GM21367 (cell line): ENCODE results near the gene MGAT5.

Experiments used
- ATAC-seq: cut with Tn5 transposase; IDR thresholded peaks from one replicate; pipeline ENCODE4 v1.9.1; 2021; ENCODE audit not compliant: unreplicated experiment

MGAT5 gene

DNA sequence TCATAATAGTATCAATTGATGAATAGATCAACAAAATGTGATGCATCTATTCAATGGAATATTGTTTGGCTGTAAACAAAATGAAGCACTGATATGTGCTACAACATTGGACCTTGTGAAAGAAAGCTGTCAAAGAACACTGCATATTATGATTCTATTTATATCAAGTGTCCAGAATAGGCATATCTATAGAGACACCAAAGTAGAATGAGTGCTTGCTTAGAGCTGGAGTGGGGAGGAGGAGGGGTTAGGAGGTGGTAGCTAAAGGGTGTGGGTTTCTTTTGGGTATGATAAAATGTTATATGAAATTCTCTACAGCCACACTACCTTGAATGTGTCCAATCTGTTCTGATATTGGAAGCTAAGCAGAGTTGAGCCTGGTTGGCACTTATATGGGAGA lies 23.0 kb upstream of the MGAT5 start:
- no peak for ATAC-seq

GRCh38 chr2:134231301-134231964 lies 22.4 kb upstream of the MGAT5 start:
- ATAC-seq, result no peak

DNA sequence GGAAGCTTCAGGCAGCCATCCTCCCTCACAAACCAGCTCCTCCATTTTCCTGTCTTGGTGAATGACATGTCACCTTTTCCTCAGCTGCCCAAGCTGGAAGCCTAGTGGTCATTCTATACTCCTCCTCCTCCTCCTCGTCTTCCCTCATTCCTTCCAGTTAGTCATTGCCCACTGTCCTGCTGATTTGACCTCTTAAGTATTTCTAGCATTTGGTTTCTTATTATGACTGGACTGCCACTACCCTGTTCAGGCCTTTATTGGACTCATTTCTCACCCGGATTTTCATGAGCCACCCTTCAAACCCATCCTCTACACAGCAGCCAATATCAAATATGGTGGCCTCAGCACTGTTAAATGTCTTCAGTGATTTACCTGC lies 21.9 kb upstream of the MGAT5 start:
- no peak for ATAC-seq

DNA sequence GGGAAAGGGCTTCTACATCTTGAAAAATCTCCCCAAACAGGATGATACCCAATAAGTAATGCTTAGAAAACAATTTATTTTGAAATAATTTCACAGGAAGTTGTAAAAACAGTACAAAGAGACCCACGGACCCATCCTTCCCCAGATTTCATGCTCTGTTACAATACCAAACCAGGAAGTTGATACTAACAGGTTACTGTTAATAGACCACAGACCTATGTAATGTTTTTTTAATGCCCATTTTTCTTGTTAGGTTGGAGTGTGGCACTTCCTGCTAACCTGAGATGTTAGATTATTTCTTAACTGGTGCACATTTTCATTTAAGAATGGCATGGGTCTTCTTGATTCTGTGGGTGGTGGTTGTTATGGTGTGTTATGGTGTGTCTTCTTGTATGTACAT lies 21.4 kb upstream of the MGAT5 start:
- ATAC-seq, result no peak

DNA sequence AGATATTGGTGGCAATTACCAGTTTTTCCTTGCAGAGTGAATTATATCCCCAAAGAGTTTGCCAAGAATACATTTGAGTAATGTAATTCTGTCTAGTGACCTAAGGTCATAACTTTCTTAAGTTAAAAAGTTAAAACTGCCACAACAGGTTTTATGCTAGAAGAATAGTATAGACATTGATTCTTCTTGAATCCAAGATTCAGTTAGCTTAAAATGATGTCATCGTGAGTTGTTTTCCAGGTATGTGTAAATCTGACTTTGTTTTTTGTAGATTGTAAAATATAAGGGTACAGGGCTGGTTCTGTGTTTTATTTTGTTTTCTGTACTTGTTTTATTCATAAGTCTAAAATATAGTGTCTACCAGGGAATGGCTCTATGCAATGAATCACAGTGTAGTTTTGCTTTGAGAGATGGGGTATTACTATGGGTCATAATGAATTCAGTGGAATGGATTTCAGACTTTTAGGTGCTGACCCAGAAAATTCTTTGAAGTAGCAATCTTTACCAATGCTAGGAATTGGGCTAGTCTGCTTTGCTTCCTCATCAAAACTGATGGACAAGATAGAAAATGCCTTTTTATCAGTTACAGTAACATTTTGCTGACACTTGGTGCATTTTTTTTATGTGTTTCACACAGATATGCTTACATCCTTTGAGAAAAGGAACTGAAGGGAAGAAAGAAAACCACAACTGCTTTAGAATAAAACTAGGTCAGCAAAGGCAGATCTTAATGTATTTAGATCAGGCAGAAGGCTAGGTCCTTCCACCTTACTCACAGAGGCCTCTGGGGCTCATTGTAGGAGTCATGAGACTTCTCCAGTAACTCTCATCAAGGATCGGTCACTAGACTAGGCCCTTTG lies 20.8 kb upstream of the MGAT5 start:
- ATAC-seq, result peak; percentile 27

DNA sequence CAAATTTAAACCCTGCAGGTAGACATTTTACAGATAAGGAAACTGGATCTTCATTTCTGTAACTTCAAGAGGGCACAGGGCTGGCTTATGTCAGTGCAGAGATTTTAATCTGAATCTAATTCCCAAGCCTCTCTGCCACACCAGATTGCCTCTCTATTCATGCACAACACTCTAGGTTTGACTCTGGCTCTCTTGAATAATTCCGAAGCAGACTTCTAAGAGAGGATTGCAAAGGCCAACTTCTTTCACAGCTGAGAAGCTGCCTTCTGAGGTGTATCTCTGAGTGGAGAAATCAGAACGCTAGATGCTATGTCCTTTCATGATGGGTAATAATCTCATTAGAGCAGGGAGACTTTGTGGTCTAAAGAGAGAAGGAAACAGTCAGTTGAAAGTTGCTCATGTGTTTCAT lies 20.1 kb upstream of the MGAT5 start:
- peak; percentile 61 for ATAC-seq

- no peak for ATAC-seq
Measured at GRCh38 chr2:134234535-134234934, 19.3 kb upstream of the MGAT5 start.

DNA sequence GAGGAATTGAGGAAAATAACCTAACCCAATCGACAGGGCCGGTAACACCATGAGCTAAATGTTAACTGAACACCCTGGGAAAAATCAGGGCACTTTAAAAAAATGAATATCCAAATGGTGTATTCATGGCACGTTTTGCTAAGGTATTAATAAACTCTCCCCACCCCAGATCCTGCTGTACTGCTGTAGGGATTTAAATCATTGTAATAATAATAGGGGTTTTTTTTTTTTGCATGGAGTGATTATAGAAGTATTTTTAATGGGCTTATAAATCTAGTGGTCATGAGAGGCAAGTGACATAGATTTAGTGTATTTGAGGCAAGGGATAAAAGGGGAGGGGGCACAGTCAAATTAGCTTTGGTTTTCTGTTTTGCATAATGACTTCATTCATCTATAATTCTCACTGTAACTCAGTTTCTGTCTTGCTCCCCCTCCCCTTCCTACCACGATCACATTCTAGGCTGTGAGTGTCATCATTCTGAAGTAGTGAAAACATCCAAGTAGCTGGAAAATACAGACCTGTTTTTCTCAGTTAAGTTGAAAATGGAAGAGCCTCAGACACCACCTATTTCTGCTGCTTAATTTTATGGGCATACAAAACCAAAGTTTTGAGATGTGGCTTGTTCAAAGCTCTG lies 18.2 kb upstream of the MGAT5 start:
- ATAC-seq, result no peak

- no peak for ATAC-seq
Measured at GRCh38 chr2:134238371-134238770, 15.5 kb upstream of the MGAT5 start.

GRCh38 chr2:134240061-134240460 lies 13.8 kb upstream of the MGAT5 start:
- ATAC-seq, result no peak

GRCh38 chr2:134241911-134242310 lies 12.0 kb upstream of the MGAT5 start:
- no peak for ATAC-seq

DNA sequence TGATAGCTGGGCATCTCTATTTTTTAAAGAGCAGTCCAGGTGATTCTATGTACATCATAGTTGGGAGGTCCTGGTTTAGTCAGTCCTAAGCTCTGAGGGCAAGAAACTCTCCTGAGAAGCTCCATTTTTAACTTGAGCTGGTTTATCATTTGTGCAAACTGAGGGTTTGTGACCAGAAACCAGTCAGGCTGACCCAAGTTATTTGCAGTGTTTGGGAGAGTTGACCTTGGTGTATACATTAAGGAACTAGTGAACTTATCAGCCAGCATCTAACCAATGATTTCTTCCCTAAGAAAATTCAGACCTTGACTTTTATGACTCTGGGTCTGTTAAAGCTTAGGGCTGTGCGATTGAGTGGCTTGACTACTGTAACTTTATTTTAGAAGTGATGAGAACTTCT lies 10.6 kb upstream of the MGAT5 start:
- no peak for ATAC-seq

DNA sequence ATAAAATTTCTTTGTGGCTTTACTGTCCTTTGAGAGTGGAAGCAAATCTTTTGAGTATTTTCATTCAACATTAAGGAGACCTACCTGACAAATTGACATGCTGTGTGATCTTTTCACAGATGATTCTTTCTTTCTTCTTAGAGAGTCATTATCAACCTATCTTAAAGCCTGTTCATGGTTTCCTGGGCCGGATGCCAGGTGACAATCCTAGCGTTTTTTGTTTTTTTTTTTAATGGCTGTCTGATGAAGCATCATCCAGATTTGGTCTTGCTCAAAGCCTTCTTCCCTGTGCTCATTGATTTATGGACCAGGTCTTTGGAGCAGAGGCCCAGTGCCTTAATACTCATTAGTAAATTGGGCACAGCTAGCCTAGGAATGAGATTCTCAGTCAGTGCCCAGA lies 9.8 kb upstream of the MGAT5 start:
- ATAC-seq, result no peak

DNA sequence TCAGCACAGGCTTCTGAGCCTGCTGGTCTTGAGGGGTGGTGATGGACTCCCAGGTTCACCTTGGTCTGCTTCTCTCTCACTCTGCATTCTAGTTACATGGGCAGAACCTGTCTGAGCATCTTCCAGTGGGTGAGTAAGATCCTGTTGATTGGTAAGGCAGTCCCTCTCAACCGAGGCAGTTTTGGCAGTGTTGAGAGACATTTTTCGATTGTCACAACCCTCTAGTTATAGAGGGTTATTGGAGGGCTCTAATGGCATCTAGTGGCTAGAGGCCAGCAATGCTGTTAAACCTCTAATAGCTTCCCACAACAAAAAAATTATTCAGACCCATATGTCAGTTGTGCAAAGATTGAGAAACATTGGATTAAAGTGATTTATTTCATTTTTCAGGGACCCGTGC lies 9.3 kb upstream of the MGAT5 start:
- ATAC-seq, result no peak

- ATAC-seq, result no peak
Measured at GRCh38 chr2:134245340-134245984, 8.4 kb upstream of the MGAT5 start.

GRCh38 chr2:134246154-134246874 lies 7.6 kb upstream of the MGAT5 start:
- no peak for ATAC-seq

DNA sequence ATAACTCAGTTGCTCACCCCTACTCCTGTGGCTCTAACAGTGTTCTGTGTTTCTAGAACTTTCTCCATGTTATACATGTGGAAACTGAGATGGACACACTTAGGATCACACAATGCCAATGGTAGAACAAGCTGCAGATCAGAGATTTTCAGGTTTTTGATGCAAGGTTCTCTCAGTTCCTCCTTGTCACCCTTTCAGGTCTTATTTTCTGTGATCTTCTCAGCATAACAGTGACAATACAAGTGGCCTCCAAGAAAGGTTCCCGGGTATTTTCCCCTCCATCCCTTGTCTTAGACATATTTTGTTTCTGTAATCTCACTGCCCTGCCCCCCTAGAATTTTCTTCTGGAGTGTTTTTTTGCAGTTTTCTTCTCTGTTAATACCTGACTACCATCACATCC lies 6.2 kb upstream of the MGAT5 start:
- peak; percentile 38 for ATAC-seq

GRCh38 chr2:134248913-134249312 lies 5.0 kb upstream of the MGAT5 start:
- ATAC-seq, result no peak

- no peak for ATAC-seq
Measured at GRCh38 chr2:134249755-134250154, 4.1 kb upstream of the MGAT5 start.

DNA sequence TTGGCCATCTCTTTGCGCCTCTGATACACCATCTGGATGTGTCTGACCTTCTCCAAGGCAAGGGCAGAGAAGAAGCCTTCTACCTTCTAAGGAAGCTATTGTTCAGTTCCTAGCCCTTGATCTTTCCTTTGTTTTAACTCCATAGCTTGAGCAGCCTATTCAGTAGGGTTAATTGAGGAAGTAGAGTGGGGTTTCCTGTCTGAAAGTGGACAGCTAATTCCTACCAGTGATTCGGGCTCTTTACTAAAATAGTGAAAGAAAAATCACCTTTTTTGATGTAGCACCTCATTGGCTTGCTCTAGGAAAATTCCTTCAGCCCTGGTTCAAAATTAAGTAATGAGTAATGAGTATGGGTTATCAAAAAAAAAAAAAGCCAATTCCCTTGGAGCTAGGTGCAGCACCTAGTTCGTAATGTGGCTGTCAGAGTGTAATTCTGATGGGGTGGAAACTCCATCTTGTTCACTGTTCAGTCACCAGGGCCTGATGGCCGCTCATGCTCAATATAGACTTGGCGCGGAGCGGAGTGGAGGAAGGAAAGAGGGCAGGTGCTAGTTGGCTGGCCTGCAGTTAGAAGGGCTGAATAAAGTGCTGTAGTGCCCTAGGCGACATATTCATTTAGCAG lies 2.9 kb upstream of the MGAT5 start:
- no peak for ATAC-seq
